Measurements from ENCODE around the gene SGSM1.
"Not testable (repeated sequence)": the region's sequence is repeated elsewhere in the genome, so short reads cannot be mapped to it uniquely, and the experiment has no call there.

The SGSM1 gene

DNA sequence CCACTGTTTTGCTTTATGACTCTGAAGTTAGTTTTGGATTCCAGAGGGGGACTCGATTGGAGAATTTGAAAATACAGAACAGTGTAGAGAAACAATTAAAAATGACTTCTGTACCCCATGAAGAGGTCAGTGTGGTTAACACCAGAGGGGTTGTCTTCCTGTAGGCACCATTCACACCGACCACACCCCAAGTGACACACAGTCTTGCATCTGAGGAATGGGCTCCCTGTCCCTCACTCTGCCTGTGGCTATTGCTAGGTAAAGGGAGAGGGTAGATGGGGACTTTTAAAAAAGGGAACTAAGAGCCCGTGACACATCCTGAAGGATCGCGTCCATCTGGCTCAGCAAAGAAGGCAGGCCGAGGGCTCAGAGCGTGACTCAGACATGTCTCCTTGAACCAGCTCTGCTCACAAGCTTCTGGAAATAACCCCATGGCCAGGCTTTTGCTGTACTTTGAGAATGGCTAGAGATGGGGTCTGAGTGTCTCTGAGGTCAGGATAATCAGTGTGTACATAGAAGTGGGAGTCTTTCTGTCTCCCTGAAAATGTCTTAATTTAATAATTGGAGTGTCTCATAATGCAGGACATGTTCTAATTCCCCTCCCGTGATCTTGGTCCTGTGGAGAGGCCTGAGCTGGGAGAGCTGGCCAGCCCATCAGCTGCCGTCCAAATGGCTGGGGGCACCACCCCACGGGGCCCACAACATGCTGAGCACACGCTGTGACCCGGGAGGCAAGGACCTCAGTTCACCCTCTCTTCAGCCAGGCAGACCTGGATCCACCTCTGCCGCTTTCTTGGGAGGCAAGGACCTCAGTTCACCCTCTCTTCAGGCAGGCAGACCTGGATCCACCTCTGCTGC is 39.3 kb downstream of the SGSM1 start:
- no peak for DNase-seq

DNA sequence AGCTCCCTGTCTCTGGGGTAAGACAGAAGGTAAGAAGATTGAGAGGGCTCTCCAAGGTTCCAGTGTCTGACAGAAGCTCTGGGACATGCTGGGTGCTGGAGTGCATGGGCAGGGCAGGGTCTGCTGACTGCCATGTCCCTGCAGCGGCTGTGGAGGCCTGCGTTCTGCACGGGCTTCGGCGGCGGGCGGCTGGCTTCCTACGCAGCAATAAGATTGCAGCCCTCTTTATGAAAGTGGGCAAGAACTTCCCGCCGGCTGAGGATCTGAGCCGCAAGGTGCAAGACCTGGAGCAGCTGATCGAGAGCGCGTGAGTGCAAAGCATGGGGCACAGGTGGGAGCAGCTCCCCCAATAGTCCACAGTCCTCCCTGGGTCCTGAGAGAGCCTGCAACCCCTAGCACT is 41.5 kb downstream of the SGSM1 start:
- DNase-seq: no peak

DNA sequence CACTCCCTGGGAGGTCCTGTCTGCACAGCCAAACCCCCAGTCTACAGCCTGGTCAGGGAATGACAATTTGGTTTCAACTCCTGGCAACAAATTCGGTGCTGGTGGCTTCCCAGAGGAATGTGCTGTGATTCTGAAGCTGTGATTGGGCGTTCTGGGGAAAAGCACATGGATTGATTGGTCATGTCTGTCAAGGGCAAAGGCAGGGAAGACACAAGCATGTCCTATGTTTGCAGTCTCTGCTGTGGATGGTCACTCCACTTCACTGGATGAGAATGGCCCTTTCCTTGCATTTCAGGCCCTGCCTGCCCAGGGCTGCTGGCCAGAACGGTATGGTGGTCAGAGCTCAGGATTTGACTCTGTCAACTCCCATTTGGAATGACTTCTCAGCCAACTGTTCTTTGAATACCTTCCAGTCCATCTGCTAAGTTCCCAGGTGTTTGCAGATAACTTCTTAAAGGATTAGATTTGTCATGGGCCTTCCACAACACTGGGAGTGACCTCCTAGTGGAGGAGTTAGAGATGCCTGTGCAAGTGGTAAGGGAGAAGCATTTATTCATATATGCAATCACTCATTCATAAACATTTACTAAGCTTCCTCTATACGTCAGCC is 42.7 kb downstream of the SGSM1 start:
- no peak for DNase-seq

DNA sequence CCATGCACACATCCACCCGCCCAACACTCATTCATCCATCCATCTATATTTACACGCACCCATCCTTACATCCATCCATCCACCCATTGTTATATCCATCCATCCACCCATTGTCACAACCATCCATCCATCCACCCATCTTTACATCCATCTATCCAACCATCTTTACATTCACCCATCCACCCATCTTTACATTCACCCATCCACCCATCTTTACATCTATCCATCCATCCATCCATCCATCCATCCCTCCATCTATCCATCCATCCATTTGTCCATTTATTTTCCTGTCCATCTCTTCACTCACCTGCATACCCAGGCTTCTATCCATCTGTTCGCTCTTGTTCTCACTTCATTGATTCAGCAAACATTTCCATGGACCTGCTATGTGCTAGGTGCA is 49.8 kb downstream of the SGSM1 start:
- no peak for DNase-seq

DNA sequence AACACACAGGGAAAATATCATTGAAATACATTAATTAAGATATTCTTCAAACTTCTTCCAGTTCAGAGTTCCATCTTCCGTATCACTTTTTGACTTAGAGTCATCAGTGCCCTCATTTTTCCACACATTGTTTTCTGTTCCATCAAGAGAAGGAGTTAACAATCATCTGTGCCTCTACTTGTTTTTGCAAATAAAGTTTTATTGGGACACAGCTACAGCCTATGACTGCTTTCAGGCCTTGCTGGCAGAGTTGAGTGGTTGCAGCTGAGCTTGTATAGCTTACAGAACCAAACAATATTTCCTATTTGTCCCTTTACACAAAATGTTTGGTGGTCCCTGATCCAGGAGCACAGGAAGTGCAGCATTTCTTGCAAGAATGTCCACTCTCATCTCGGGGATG is 51.6 kb downstream of the SGSM1 start:
- no peak for DNase-seq

DNA sequence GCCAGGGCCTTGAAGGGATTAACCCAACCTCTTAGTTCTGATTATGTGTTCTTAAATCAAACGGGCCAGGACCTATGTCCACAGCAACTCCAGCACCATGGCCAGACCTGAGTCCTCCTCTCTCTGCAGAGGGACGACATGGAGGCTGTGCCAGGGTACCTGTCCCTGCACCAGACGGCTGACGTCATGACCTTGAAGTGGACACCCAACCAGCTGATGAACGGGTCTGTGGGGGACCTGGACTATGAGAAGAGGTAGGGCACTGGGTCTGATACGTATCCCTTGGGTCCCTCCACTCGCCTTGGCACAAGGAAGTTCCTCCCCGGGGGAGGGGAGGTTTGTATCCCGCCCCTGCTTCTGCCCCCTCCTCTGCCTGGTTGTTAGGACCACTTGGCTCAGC is 53.6 kb downstream of the SGSM1 start:
- no peak for DNase-seq

DNA sequence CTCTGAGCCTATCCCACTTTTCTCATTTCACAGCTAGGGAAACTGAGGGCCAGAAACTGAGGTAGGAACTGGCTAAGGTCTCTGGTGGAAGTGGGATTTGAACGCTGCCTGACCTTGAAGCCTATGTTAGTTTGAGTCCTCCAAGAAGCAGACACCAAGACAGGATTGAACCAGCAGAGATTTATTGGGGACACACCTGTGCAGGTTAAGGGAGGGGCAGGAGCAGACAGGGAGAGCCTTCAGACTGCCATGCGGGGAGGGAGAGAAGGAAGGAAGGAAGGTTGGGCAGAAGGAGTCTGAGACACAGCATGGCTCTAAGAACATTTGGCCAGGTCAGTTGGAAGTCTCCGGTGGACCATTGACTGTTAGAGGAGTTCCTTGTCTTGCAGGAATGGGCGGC is 59.5 kb downstream of the SGSM1 start:
- DNase-seq: no peak

DNA sequence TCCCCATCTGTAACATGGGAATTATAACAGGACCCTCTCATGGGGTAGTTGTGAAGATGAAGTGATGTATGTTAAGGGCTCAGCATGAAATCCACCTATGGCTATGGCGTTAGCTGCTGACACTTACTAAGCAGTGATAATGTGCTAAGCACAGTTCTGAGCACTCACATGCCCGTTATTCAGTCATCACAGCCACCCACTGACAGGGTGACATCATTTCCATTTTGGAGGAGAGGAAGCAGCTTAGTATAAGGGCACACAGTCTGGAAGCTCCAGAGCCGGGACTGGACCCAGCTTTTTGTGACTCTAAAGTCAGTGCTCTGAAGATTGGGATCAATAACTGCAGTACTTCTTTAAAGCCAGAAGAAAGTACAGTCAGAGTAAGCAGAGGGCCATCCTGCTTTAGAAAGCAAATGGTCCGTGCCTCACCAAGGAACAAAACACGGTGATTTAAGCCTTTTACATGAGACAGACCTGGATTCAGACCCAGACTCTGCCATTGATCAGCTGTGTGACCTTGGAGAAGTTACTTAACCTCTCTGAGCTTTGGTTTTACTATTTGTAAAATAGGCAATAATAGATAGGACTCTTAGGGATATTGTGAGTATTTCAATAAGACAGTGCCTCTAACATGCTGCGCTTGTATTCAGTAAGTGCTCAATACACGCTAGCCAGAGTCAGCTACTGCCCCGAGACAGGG is 61.5 kb downstream of the SGSM1 start:
- DNase-seq: no peak

DNA sequence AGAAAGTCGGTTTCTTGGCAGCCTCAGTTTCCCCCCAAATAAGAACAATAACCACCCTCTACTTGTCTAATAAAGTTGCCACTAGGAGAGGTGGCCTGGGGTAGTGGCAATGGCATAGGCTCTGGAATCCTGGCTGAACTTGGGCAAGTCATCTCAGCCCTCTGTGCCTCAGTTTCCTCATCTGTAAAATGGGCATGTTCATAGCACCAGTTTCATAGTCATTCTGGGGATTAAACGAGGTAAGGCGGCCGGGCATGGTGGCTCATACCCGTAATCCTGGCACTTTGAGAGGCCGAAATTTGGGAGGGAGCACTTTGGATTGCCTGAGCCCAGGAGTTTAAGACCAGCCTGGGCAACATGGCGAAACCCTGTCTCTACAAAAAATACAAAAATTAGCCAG is 63.0 kb downstream of the SGSM1 start:
- DNase-seq: no peak

DNA sequence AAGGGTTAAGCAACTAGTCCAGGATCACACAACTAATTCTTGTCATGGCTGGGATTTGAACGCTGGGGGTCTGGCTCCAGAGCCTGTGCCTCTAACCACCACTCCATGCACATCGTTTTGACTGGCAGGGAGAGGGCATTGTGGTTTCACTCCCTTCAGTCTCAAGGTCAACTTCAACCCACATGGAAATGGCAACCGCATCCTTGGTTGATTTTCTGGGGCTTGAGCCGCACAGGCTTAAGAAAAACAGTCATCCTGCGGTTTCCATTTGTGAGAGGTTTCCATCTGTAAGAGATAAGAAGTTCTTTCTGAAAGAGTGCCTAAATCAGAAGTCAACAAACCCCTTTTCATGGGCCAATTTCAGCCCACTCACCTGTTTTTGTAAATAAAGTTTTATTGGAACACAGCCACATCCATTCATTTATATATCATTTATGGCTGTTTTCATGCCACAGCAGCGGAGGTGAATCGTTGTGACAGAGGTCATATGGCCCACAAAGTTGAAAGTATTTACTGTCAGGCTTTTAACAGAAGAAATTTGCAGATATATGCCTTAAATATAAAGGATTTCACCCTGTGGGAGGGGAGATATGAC is 65.7 kb downstream of the SGSM1 start:
- no peak for DNase-seq

DNA sequence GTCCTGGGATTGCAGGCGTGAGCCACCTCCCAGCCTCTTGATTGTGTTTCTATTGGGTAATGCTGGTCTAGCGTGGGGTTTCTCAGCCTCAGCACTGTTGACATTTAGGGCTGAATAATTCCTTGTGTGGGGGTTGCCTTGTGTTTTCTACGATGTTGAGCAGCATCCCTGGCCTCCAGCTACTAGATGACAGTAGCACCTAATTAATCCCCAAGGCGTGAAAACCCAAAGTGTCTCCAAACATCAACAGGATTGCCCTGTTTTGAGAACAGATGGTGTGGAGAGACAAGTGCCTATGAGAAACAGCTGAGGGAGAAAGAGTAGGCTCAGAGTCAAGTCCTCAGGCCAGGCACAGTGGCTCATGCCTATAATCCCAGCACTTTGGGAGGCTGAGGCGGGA is 67.2 kb downstream of the SGSM1 start:
- no peak for DNase-seq

DNA sequence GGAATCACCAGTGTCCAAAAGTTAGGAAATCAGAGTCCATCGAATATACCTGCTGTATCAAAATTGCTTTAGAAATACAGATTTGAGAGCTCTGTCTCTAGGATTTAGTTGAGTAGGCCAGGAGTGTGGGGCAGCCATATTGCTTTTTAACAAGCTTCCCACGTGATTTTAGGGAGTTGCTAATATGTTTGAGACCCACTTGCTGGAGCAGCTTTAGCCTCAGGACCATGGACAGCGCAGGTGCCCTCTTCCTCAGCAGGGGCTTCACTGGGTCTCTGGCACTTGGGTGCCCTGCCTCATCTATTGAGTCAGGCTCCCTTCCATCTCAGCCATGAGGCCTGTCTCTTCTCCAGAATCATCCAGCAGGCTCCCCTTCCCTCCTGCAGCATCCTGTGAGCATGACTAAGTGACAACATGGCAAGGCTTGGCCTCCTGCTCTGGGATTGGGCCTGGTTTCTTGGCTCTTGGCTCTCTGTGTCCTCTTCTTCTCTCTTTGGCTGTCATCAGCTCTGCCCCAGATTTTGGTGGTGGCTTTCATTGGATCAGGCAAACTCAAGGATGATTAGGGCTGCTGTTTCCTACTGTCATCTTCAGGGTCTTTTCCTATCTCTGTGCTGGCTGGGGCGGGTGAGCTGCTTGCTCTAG is 70.0 kb downstream of the SGSM1 start:
- no peak for DNase-seq

DNA sequence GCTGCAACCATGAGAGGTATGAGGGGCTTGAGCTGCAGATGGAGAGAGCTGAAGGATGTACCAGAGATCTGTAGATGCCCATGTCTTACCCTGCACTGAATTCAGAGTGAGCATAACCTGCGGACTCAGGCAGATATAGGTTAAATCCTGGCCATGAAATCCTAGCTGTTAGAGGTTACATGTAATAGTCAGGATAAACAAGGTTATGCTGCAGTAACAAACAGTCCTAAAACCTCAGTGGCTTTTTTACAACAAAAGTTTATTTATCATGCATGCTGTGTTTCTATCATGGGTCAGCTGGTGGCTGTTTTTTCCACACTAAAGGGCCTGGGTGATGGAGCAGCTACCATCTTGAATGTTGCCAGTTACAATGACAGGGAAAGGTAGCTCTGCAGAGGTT is 70.7 kb downstream of the SGSM1 start:
- no peak for DNase-seq

DNA sequence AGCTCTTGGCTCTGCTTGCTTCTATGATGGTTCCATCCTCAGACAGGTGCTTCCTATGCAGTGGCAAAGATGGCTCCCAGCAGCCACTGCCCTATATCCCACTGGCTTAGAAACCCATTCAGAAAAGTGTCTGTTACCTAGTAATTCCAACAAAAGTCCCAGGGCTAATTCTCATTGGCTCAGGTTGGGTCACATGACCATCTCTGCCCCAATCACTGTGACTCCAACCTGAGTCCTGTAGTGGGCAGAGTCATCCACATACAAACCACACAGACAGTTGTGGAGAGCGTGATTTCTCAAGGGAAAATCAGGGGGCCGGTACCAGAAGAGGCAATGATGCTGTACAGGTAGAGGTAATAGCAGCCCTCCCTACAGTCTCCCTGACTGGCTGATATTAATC is 73.0 kb downstream of the SGSM1 start:
- no peak for DNase-seq

DNA sequence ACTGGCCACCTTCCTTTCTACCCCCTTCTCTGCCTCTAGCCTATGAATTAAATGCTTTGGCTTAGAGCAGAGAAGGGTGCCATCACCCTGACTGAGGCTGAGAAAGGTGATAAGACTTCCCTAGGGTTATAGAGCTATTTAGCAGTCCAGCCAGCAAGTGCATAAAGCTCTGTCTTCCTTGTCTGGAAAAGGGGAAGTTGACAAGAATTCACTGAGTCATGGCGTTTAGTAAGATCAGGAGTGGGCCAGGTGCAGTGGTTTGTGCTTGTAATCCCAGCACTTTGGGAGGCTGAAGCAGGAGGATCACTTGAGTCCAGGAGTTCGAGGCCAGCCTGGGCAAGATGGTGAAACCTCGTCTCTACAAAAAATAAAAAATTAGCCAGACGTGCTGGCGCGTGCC is 77.4 kb downstream of the SGSM1 start:
- no peak for DNase-seq

DNA sequence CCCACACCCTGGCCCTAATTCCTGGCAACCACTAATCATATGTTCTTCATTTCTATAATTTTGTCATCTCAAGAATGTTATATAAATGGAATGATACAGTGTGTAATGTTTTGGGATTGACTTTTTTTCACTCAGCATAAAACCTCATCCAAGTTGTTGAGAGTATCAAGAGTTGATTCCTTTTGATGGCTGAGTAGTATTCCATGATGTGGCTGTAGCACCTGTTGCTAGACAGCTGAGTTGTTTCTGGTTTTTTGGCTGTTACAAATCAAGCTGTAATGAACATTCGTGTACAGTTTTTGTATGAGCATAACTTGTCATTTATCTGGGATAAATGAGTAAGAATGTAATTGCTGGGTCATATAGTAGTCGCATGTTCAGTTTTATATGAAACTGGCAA is 81.2 kb downstream of the SGSM1 start:
- DNase-seq: no peak

DNA sequence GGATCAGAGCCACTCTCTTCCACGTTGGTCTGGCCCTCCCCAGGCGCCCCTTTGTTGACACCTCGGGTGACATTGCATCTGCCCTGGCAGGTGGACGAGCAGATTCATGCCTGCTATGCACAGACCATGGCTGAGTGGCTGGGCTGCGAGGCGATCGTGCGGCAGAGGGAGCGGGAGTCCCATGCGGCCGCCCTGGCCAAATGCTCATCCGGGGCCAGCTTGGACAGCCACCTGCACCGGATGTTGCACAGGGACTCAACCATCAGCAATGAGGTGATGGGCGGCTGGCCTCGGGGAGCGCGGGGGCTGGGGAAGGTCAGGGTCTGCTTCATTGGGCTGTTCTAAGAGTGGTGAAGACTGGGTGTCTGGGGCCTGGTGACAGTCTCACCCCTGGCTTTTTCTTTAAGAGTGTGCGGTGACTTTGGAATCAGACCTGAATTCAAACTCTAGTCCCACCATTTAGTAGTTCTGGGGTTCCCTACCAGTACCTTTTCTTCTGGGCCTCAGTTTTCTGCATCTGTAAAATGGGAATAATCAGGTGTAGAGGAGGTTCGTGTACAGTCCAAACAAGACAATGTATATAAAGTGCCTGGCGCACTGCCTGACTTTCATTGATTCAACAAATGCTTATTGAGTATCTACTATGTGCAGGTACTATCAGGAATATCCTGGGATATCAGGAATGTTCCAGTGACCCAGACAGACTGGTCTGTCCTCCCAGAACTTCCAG is 87.5 kb downstream of the SGSM1 start:
- no peak for DNase-seq

DNA sequence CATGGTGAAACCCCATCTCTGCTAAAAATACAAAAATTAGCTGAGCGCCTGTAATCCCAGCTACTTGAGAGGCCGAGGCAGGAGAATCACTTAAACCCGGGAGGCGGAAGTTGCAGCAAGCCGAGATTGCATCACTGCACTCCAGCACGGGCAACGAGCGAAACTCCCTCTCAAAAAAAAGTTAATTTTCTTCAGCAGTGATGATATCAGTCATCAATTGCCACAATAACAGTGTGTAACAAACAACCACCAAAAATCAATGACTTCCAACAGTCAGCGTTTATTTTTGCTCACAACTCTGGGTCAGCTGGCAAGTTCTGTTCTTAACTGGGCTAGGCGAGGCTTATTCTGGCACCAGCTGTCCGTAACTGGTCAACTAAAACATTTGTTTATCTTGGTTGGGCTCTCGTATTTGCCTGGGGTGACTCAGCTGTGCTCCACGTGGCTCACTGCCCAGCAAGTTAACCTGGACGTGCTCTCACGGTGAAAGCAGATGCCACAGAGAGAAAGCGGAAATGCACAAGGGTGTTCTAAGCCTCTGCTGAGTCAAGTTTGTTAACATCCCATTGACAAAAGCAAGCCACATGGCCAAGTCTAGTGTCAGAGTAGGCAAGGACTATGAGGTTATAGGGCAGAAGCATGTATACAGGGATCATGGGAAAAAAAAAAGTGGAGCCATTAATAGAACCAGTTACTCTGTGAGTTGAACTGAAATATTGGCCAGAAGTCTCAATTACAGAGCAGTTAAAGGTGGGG is 88.4 kb downstream of the SGSM1 start:
- no peak for DNase-seq

DNA sequence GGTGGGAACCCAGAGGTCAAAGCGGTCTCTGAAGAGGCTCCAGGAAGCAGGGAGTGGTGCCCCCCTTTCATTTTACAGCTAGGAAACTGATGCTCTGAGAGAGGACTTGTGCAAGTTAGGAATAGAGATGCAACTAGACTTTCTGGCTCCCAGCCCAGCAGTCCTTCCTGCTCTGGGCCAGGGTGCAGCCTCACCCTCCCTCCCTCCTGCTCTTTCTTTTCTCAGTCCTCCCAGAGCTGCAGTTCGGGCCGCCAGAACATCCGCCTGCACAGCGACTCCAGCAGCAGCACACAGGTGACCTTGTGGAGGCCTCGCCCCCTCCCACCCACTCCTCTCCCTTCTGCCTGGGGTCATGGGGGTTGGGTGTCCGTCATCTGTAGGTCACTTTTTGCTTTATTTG is 89.0 kb downstream of the SGSM1 start:
- no peak for DNase-seq

DNA sequence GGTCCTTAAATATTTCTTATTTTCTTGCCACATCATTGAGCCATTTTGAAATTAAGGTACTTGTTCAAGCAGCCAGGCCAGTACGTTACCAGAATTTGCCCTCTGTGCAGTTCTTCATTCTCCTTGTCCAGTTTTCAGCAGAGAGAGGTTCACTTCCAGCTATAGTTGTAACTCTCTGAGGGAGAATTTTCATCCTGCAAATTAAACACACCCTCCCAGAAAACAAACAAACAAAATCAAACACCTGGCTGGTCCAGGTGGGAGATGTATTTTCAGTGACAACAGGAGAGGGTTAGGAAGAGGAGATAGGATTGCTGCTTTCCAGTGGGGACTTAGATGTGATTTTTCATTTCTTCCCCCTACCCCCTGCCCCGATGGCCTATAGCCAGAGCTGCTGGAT is 95.4 kb downstream of the SGSM1 start:
- no peak for DNase-seq

DNA sequence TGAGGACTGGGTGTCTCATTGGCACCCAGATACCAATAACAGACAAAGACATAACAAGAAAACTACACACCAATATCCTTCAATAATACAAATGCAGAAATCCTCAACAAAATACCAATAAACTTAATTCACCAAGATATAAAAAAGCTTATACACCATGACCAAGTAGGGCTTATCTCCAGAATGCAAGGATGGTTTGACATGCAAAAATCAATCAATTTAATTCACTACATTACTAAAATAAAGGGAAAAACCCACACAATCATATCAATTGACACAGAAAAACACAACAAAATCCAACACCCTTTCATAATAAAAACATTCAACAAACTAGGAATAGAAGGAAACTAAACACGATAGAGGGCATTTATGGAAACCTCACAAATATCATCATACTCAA is 99.9 kb downstream of the SGSM1 start:
- DNase-seq: no peak

DNA sequence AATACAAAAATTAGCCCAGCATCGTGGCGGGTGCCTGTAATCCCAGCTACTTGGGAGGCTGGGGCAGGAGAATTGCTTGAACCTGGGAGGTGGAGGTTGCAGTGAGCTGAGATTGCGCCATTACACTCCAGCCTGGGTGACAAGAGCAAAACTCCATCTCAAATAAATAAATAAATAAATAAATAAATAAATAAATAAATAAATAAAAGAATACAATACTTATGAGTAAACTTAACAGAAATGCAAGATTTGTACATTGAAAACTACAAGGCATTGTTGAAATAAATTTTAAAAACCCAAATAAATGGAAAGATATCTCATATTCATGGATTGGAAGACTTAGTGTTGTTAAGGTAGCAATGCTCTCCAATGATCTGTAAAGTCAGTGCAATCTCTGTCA is 101.1 kb downstream of the SGSM1 start:
- not testable (repeated sequence) for DNase-seq

All from activated T-cell treated with anti-CD3 and anti-CD28 coated beads, Interleukin-2, amount 50 U/mL, for 1 hour (primary cell).